Endometrial microvascular endothelial cells (primary cell): Measurements from ENCODE around the gene TSPAN10. TPM values are rescaled to one million over a fixed set of nuclear protein-coding genes. Genes with fewer than 3 reads are reported as not detected.
"Not testable (repeated sequence)": the region's sequence is repeated elsewhere in the genome, so short reads cannot be mapped to it uniquely, and the experiment has no call there.

Source experiments
- in situ Hi-C: cut with HindIII; loops from 2 replicates; pipeline ENCODE4 v1.10.0; 2017; ENCODE audit warnings: low sequenced_read_pairs, low pct_unique_long_range_greater_than_20kb; ENCODE audit errors: inconsistent ontology term
- total RNA-seq: library from RNA; depleted of rRNA; stranded (reverse); fragments of >200 nt; gene quantifications from one replicate; pipeline ENCODE4 v1.2.3, GENCODE V29; 2015; ENCODE audit errors: inconsistent ontology term

TSPAN10 gene
- total RNA-seq, 1 donor from 2014 or later, result not detected

DNA sequence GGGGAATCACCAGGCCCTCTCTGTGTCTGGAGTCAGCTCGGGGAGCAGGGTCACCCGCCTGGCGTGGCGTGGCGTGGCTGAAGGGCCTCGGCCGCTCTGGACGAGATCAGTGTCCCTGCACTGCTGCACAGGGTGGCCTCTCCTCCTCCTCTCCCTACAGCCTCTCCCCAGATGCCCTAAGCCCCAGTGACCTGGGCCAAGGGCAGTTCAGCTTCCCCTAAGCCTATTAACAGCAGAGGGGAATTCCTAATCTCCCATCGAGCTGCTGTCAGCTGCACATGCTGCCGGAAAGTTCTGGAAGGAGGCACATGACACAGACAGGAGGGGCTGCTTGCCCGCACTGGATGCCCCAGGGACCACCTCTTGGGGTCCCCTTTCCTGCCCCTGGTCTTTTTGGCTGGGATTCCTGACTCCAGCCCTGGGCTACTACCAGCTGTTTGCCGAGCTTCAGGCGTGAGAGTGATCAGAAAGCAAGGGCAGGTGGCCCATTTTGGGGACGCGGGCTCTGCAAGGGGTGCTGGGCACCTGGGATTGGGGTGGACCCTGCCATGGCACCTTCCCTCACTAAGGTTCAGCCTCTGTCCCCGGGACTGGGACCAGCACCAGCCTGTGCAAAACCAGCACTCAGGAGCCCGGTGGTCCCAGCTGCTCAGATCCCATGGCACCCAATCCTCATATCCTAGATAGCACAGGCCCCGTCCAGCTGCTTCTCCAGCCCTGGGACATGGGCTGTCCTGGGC is 18.6 kb downstream of the TSPAN10 start:
- in situ Hi-C loops, result no loop called here

DNA sequence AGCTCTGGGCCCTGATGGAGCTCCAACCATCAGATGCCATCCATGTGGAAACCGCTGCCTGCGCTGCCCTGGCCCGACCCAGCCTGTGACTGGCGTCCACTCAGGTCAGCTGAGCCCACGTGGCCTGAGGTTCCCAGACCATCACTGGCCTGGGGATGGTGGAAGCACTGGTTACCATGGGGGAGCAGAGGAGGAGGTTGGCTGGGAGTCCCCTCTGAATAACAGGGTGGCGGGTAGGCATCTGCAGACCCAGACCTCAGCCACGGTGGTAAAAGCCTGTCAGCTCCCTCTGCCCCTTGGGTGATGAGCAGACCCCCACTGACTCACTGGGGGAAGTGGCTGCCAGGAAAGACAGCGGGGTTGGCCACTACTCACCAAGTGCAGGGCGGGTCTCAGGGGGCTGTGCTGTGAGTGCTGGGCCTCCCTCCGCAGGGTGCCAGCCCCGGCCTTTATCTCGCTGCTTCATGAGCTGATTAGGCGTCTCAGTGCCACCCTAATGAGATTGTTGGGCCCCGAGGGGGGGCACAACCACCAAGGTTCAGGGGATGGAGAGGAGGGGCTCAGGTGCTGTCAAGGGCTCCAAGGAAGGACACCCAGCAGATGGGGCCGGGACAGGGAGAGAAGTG is 19.2 kb downstream of the TSPAN10 start, which contains the start of gene PDE6G:
TSS of gene PDE6G (minus strand) at position 425 of the 626 bp plus-strand sequence. CDS start 3,237 bp downstream, outside the sequence.
- in situ Hi-C loops, result no loop called here

DNA sequence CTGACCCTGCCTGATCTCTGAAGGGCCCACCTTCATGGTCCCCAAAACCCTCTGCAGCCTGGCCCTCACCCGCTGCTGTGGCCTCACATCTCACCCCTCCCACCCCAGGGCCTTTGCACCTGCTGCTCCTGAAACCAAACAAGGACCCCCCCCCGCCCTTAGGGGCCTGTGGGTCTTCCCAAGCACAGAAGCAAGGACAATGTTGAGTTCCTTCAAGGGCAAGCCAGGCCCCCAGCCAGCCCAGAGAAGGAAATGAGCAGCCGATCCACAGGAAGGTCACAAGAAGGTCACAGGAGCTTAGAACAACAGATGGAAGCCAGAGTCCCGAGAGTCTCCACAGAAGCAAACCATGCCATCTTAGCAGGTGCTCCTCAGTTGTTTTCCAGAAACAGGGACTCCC is 19.8 kb downstream of the TSPAN10 start:
- in situ Hi-C loops, result no loop called here

DNA sequence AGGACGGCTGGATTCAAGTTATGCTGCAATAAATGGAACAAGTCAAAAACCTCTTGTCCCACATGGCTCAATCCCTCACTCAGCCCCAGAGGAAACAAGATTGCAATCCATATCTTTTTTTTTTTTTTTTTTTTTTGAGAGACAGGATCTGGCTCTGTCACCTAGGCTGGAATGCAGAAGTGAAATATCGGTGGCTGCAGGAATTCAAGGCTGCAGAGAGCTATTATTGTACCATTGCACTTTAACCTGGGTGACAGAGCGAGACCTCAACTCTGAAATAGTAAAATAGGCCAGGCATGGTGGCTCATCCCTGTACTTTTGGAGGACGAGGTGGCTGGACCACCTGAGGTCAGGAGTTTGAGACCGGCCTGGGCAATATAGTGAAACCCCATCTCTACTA is 22.0 kb downstream of the TSPAN10 start:
- in situ Hi-C loops, result no loop called here

DNA sequence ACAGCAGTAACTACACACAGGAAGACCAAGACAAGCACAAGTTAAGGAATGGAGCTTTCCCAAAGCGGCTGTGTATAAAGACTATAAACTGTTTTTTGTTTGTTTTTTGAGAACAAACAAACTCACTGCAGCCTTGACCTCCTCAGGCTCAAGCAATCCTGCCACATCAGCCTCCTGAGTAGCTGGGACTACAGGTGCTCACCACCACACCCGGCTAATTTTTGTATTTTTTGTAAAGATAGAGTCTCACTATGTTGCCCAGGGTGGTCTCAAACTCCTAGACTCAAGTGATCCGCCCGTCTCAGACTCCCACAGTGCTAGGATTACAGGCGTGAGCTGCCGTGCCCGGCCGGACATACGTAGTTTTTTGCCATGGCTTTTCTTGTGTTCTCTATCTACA is 23.4 kb downstream of the TSPAN10 start:
- in situ Hi-C loops, result no loop called here

DNA sequence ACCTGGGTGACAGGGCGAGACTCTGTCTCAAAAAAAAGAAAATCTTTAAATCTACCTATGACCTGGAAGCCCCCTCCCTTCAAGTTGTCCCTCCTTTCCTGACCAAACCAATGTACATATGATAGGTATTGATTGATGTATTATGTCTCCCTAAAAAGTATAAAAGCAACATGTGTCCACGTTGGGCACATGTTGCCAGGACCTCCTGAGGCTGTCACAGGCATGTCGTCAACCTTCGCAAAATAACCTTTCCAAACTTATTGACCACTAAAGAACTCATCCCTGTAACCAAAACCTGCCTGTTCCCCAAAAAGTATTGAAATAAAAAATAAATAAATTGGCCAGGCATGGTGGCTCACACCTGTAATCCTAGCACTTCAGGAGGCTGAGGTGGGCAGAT is 25.0 kb downstream of the TSPAN10 start:
- in situ Hi-C loops, result no loop called here

DNA sequence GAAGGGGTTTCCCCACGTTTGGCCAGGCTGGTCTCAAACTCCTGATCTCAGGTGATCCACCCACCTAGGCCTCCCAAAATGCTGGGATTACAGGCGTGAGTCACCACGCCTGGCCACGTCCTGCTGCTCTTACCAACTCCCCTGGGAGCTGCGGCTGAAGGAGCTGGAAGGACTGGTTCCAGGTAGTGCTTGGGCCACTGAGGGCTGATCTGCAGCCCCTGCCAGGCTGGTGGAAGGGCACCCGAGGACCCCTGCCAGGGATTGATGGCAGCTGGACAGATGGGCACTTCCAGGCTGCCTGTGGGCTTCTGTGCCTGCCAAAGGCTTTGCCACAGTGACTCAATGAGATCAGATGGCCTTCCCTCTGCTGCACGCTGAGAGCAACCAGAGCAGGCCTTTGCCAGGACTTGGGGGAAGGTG is 27.1 kb downstream of the TSPAN10 start:
- in situ Hi-C loops, result no loop called here

DNA sequence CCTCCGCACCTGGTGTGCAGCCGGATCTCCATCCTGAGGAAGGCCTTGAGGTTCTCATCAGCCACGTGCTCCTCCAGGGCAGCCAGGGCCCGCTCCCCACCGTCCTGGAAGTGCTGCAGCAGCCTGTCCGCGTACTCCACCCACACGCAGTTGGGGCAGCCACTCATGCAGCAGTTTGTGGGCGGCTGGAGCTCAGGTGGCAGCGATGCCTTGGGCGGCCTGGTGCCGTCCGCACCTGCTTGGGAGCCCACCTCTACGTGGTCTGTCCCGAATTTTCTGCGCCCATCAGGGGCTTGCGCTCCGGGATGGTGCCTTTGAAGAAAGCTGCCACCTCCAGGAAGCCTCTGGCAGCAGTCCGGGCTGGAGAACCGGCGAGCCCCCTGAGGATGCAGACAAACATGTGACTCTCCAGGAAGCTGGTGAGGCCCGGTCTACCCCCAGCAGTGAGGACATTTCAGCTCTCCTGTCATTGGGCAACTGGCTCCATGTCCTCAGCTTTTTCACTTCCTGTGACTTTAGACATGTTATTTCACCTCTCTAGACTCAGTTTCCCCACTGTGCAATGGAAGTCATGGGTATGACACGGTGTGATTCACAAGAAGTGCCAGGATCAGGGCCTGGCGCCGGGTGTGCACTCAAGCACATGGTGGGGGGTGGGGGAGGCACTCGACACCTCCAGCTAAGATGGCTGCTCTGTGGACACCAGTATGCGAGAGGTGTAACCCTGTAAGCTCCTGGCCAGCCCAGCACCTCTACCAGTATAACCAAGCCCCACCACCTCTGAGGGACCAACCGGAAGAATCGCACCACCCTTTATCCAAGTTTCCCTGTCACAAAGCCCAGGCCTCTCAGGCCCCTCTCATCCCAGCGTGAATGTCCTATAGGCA is 28.5 kb downstream of the TSPAN10 start:
- in situ Hi-C loops, result no loop called here

DNA sequence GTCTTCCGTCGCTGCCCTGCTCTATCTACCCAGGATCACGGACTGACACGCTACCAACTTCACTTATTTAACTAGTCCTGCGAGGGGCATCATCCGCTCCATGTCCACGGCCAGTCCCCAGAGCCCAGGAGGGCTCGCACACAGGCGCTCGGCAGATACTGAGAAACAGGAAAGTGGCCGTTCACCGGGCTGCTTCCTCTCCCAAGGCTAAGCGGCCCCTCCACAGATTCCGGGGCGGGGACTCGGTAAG is 29.0 kb downstream of the TSPAN10 start:
- in situ Hi-C loops, result no loop called here

DNA sequence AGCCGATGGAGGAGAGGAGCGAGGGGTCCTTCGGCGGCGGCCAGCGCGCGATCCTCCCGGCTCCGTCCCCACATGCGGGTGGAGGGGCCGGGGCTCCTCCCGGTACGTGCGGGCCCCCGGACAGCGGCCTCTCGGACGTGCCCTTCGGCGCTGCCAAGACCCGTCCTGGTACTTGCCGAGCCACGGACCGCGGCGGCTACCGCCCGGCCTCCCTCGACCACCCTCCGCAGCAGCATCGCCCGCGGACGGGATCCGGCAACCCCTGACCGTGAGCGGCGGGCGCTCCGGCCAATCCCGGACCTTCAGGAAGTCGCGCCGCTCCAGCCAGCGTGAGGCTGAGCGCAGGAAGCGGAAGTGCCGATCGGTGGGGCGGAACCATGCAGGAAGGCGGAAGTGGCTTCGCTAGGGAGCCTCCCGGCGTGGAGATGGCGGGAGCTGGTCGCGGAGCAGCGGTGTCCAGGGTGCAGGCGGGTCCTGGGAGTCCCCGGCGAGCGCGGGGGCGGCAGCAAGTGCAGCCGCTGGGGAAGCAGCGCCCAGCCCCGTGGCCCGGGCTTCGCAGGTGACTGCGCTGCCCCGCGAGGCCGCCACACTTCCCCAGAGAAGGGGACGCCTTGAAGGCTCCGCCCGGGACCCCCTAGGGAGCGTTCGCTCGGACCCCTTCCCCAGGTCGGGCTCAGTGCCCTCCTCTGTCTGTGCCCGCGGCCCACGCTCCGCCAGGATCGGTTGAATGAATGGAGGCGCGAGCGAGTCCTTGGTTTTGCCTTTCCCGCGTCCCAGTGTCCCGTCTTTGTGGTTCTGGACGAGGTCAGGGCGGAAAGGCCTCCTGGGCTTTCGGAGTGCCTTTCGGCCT is 29.6 kb downstream of the TSPAN10 start, which contains the start of the genes CCDC137 and OXLD1:
TSS of gene CCDC137 (plus strand) at position 396 of the 850 bp plus-strand sequence. CDS start at position 426, 30 bp downstream.
TSS of gene OXLD1 (minus strand) at position 264 of the 850 bp plus-strand sequence. CDS start at position 236, 28 bp downstream.
- in situ Hi-C loops, result no loop called here

DNA sequence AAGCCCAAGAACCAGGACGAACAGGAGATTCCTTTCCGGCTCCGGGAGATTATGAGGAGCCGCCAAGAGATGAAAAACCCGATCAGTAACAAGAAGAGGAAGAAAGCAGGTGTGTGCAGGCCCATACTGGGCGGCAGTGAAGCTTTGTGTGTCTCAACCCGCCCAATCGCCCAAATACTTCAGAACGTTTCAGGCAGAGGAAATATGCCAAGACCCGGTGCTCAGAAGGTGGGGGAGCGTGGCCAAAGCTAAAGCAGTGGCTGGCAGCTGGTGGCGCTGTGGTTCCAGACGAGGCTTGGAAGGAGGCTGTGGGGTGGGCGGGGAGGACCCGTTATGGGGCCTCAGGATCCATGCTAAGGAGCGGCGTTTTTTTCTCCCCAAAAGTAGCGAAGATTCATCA is 30.8 kb downstream of the TSPAN10 start:
- in situ Hi-C loops, result no loop called here

DNA sequence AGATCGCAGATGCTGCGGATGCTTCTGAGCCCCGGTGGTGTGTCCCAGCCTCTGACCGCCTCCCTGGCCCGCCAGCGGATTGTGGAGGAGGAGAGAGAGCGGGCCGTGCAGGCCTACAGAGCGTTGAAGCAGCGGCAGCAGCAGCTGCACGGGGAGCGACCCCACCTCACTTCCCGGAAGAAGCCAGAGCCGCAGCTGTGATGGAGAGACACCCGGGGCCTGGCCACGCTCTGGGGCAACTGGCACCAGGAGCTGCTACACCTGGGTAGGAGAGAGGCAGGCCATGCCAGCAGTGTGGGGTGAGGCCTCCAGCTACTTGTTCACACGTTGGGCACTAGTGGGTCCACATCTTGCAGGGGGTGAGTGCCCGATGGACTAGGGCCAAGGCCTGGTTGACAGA is 35.5 kb downstream of the TSPAN10 start:
- in situ Hi-C loops, result no loop called here

DNA sequence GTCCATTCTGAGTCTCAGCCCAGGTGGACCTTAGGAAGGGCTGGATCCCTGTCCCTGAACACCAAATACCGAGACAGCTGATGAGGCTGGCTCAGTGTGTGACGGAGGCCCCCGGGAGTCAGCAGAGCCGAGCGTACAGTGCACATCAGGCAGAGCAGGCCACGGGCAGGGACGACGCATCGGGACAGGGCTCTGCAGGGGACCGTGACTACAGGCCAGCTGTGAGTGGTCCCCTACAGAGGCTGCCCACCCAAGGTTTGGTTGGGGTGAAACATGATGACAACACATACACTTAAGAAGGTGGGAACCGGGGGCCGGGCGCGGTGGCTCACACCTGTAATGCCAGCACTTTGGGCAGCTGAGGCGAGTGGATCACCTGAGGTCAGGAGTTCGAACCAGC is 36.0 kb downstream of the TSPAN10 start:
- in situ Hi-C loops, result no loop called here

DNA sequence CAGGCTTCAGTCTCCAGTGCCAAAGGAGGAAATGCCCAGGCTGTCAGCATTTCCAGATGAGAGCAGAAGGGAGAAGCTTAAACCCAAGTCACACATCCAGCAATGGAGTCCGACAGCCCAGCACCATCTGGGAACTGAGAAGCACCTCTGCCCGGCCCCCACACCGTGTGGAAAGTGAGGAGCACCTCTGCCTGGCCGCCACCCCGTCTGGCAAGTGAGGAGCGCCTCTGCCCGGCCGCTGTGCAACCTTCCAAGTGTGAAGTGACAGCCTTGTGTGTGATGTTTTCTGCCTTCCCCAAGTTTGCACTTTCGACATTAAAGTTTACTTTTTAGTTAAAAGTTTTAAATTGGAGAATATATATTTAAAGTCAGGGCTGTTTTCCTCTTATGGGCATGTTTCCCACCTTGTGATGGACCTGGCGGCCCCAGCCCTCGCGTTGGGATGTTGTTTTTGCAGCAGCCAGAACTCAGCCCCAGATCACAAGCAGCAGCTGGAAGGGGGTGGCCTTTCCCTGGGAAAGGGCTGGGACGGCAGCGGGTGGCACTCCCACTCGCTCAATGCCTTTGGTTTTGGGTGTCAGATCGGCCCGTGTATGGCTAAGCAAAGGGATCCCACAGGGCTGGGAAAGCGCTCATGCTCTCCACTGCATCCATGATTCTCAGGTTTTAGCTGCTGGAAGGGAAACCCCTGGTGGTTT is 36.7 kb downstream of the TSPAN10 start:
- in situ Hi-C loops, result no loop called here

DNA sequence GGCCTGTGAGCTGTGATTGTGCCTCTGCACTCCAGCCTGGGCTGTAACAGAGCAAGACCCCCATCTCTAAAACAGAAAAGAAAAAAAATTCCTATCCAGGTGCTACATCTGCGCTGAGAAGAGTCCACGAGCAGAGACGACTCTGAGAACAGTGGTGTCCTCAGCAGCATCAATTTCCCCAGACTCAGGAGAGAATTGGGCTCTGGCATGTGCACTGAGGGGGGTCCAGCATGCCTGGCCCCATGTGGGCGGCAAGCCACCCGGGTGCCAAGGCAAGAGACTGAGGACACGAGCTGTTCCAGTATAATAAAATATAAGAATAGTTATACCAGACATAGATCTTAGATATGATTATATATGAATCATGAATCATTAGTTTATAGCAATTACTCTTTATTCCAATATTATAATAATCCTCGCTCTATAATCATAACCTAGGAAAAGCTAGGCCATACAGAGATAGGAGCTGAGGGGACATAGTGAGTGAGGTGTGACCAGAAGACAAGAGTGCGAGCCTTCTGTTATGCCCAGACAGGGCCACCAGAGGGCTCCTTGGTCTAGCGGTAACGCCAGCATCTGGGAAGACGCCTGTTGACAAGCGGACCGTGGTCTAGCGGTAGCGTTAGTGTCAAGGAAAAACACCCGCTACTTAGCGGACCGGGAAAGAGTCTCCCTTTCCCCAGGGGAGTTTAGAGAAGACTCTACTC is 38.7 kb downstream of the TSPAN10 start:
- in situ Hi-C loops, result not testable (repeated sequence)

DNA sequence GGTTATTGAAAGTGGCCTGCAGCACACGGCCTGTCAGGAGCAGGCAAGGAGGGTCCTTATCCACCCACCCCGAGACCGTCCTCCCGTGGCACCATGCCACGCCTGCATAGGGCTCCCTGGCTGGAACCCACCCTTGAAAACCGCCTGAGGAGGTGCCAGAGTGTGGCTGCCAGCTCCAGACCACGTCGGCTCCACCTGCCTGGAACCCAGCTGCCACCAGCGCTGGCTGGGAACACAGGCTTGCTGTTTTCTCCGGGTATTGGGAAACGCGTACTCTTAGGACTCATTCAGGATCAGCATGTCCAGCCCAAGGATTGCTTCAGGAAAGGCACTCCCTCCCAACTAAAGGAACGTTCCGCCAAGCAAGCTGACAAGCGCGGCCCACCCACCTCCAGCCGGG is 39.9 kb downstream of the TSPAN10 start:
- in situ Hi-C loops, result no loop called here

DNA sequence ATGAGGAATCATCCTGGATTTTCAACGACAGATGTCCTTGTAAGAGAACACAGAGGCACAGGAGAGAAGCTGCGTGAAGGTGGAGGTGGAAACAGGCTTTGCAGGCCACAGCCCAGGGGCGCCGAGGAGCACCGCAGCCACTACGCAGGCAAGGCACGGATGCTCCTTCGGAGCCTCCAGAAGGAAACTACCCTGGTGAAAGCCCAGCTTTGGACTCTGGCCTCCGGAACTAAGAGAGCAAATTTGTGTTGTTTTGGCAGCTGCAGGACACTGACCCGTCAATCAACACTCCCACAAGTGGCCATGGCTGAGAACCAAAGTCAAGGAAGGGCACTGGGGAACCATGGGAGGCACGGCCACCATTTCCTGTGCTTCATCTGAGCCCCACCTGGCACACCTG is 43.2 kb downstream of the TSPAN10 start:
- in situ Hi-C loops, result no loop called here

DNA sequence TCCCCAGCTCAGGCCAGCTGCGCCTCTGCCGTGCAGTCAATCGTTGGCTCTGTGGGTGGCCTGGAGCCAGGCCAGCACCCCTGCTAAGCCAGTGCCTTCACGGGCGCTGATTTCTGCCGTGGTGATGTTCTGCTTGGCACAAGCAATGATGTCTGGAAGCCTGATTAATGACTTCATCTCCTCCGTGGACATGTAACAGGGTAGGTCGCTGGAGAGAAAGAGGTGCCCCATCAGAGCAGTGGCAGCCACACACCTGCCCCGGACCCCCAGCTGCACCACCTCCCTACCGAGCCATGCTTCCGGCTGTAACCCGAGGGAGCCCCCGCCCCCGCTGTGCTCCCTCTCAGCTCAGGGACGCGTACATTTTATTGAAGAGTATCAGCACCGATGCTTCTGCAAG is 44.7 kb downstream of the TSPAN10 start:
- in situ Hi-C loops, result no loop called here
